GM12864 (cell line): ENCODE data around the gene RTKN2.

ENCODE experiments used
- DNase-seq: peaks from one replicate; pipeline ENCODE4 v3.0.0-alpha.2; 2011; ENCODE audit warnings: low read depth
- H3K4me3 ChIP-seq: 2 replicates; pipeline ENCODE4 v1.5.1; 2011; ENCODE audit warnings: mild to moderate bottlenecking, low read depth, low read length, control low read depth
- CTCF ChIP-seq: IDR thresholded peaks from 2 replicates; pipeline ENCODE4 v1.5.1; 2011; ENCODE audit warnings: low read depth, mild to moderate bottlenecking, moderate library complexity, low read length, control low read depth, inconsistent platforms; ENCODE audit errors: missing control alignments

Gene RTKN2

GRCh38 chr10:62259998-62260397 is 8.6 kb downstream of the RTKN2 start:
- TF ChIP-seq CTCF = no peak

GRCh38 chr10:62259456-62259855 is 9.2 kb downstream of the RTKN2 start:
- H3K4me3 ChIP-seq = no peak overlapping the region
- no peak for TF ChIP-seq CTCF
- no peak for DNase-seq

More at GRCh38 chr10:62259998-62260397, 8.6 kb downstream of the RTKN2 start:
- H3K4me3 ChIP-seq = no peak overlapping the region
- DNase-seq = no peak

- H3K4me3 ChIP-seq = no peak overlapping the region
- no peak for DNase-seq
- no peak for TF ChIP-seq CTCF
Observed at GRCh38 chr10:62258926-62259325, 9.7 kb downstream of the RTKN2 start.

GRCh38 chr10:62253704-62254103 is 14.9 kb downstream of the RTKN2 start:
- no peak for TF ChIP-seq CTCF
- no peak overlapping the region for H3K4me3 ChIP-seq

GRCh38 chr10:62252051-62252450 is 16.6 kb downstream of the RTKN2 start:
- no peak for TF ChIP-seq CTCF
- H3K4me3 ChIP-seq = no peak overlapping the region
- no peak for DNase-seq

More at GRCh38 chr10:62253704-62254103, 14.9 kb downstream of the RTKN2 start:
- DNase-seq = no peak

- no peak for TF ChIP-seq CTCF
- DNase-seq = no peak
- H3K4me3 ChIP-seq = no peak overlapping the region
Observed at GRCh38 chr10:62250594-62251198, 17.9 kb downstream of the RTKN2 start.

GRCh38 chr10:62249957-62250356 is 18.7 kb downstream of the RTKN2 start:
- no peak overlapping the region for H3K4me3 ChIP-seq
- DNase-seq = no peak
- TF ChIP-seq CTCF = no peak
